NCI-H2196 treated with DMSO at 0.1 percent for 48 hours (cell line): ENCODE results near the gene ENTR1.

Experiments used
- DNase-seq: peaks from one replicate; lab custom pipeline; 2025; ENCODE audit not compliant: unreplicated experiment; lab: John Stamatoyannopoulos, UW

The ENTR1 gene

DNA sequence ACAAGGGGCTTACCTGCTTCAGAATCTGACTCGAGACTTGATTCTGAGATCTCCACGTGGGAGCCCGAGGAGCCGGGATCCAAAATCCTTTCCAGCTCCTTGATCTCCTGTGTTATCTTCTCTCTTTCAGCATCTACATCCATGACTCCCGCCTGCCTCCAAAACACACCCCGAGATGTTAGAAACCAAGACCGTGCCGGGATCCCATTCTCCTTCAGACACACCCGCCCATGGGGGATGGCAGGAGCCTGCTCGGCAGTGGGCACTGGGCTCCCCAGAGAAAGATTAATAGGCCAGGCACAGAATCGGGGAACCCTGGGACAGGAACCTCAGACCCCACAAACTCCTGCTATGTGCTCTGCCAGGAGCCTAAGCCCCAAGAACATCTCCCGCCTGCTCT, 12.1 kb downstream of the ENTR1 start:
- DNase-seq: no peak

DNA sequence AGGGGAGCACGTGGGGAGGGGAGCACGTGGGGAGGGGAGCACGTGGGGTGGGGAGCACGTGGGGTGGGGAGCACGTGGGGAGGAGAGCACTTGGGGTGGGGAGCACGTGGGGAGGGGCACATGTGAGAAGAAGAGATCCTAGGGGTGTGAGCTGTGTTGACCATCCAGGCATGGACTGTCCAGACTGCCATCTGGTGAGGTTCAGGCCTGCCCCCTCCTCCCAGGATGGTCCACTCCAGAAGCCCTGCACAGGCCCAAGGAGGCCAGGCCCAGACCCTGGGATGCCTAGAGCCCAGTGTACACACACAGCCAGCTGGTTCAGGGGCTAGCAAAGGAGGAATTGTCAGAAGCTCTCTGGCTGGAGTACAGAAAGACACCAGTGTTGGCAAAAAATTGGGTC, 12.8 kb downstream of the ENTR1 start:
- DNase-seq: no peak

DNA sequence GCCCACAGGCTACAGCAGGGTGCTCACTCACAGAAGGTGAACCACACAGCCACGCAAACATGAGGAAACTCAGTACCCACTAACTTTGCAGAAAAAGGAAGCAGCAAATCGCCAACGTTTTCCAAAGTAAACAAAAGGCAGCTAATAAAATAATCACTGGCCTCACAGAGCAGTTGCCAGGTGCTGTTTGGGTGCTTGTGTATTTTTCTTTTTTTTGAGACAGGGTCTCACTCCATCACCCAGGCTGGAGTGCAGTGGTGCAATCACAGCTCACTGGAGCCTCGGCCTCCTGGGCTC, 14.2 kb downstream of the ENTR1 start:
- no peak for DNase-seq

DNA sequence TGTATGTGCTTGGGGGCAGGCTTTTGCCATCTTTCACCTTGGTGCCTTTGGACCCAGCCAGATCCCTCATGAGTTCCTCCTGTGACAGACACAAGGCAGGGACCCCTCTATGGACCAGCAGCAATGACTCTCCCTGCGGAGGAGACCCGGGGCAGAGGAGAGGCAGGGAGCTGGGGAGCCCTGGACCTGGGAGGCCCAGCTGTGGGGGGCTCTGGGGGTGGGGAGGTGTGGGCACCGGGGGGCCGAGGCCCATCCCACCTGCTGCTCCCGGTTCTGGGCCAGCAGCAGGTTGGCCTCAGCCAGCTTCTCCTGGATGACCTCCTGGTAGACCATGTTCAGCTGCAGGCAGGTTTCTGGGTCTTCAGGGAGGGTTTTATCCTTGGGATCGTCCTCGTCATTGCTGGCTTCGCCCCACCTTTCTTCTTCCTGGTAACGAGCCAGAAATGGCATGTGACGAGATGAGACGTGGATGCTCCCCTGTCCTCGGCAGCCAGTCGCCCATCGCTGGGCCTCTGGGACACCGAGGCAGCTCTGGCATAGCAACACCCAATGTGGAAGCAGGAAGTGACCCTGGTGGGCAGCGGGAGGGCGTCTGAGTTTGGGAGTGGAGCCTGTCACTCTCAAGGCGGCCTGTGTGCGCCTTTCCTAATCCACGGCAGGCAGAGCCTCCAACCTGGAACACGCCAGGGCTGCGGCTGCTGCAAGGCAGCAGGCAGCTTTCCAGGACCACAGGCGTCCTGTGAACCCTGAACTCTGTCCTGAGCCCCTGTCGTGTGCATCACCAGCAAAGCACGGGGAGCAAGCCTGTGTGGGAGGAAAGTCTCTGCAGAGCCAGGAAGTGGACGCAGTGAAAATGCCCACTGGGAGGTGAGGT, 14.8 kb downstream of the ENTR1 start:
- no peak for DNase-seq

DNA sequence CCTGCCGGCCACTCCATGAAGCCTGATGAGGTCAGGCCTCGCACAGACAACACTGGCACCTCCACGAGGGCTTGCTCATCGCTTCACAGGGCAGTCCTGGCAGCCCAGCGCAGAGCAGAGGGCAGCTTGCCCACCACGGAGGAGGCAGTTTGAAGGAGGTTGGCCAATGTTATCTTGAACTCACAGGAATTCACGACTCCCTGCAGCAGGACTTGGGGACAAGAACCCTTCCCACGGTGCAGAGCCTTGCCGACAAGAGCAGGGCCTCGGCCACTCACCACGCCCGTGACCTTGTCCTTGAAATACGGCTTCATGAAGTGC, 15.4 kb downstream of the ENTR1 start:
- DNase-seq: no peak

DNA sequence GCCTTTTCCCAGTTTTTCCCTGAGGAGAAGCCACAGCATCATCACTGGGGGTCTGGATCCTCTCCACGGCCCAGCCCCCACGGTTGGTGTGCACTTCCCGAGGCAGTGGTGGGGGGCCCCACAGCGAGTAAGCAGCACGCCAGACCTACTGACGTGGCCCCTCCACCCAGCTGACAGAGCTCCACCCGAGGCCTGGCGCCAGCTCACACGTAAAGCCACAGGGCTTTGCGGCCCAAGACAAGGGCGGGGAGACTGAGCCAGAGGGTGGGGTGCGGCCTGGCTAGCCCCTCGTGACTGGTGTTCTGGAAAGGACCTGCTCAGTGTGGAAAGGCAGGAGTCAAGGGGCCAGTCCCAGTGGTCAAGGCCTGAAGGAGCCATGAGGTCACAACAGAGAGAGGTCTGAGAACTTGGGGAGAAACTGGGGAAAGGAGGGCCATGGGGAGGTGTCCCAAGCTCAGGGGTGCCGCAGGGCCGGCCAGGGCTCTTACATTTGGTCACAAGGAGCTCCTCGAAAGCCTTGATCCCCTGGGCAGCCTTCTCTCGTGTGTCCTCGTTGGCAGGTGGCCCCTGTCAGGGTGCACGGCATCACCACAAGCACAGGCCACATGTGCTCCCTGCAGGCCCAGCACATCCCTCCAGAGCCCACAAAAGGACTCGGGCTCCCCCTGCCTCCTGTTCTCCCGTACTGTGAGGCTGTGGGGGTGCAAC, 15.9 kb downstream of the ENTR1 start:
- DNase-seq: no peak

DNA sequence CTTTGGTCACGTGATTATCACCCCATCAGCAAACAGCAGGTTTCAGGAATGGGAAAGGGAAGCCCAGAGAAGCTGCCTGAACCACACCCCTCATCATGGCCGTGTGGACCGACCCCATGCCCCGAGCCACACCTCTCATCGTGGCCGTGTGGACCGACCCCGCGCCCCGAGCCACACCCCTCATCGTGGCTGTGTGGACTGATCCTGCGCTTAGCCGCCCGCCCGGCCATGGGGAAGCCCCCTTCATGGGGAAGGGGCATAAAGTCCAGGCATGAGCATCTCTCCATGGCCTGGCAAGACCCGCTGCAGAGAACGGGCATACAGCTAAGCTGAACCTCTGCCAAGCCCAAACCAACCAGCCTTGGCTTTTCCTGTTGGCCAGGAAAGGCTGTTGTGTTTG, 16.9 kb downstream of the ENTR1 start:
- no peak for DNase-seq

DNA sequence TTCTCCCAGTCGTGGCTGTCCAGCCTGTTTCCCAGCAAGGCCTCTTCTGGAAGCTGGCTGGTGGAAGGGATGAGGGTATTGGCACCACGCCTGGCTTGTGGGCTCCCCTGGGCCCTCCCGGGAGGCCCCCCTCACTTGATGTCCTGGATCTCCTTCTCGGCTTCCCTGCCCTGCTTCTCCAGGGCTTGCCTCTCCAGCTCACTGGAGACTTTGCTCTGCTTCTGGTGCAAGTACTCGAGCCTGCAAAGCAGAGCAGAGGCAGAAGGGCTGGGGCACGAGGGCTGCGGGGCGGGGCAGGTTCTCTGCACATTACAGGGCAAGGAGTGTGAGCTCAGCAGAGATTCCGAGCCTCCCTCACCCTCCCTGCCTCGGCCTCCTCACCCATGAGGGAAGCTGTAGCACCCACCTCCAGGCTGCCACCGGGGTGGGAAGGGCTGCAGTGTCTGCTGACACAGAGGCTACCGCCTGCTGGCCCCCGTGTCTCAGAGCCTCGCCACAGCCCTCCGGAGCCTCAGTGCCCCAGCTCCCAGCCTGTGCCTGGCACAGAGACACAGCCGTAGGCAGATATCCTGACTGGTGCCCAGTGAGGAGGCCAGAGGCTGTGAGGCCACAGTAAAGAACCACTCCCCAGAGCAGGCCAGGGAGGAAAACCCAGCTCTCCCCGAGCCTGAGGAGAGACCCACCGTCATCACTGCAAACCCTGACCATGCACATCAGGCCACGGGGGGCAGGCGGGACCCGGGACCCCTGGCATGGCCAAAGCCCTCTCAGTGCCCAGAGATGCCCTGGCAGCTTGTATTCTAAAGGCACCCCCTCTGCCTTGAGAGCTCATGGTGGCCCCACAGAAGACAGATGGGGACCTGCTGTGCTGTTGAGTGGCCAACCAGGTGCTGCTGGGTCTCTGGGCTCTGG, 17.6 kb downstream of the ENTR1 start:
- DNase-seq: no peak

DNA sequence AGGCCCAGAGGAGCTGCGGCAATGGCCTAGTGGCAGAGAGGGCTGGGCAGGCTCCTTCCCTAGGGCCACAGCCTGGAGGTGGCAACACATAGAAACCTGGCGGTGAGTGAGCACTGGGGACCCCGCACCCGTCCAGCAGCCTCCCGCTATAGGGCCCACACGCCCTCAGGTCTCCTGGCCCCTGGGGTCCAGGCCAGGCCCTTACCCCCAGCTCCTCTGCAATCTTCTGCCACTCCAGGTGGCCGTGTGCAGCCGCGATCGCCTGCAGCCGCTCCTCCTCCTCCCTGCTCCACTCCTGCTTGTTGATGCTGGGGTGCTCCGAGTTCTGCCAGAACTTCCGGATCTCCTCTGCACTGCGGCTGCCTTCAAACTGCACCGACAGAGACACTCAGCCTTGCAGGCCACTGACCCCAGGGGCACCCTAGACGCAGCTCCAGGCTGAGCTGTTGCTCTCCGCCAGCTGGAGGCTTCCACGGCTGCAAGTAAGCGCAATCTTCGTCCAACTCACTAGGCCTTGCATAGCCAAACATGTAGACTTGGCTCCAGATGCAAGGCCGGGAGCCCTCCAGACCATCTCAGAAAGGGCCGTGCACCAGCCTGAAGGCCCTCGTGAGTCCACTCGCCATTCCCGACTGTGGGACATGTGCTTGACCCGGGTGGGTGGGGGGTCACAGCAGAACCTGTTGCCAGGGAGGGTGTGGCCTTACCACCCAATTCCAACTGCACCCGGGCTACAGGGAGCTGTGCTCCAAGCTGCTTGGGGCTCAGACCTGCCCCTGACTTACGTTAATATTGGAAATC, 18.5 kb downstream of the ENTR1 start:
- no peak for DNase-seq

DNA sequence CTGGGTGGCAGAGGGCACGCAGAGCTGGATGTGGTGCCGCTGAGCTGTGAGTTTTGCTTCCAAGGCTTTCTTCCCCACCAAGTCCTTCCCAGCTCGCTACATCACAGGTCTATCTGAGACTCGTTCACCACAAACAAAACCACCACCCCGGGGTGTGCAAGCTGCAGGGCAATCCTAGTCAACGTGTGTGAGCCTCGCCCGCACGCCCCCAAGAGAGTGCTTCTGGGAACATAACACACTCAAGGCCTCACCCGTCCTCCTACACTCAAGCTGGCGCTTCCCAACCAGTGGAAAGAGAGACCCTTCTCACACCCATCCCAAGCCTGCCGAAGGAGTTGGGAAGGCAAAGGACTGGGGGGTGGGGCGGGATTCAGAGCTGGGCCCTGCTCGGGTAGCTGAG, 21.0 kb downstream of the ENTR1 start:
- no peak for DNase-seq

DNA sequence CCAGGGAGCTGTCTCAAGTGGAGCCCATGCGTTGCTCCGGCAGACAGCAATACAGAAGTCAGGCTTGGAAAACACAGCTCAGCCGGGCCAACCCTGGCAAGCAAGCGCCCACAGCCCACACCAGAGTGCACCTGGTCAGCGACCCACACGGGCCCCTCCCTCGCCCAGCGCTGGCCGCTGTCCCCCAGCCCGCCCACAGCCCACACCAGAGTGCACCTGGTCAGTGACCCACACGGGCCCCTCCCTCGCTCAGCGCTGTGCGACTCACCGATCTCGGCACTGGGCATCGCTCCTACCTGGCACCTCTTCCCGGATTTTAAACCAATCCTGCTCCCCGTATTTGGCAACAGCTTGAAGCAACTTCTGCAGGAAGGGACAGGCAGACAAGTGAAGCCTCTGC, 23.2 kb downstream of the ENTR1 start:
- DNase-seq: no peak

DNA sequence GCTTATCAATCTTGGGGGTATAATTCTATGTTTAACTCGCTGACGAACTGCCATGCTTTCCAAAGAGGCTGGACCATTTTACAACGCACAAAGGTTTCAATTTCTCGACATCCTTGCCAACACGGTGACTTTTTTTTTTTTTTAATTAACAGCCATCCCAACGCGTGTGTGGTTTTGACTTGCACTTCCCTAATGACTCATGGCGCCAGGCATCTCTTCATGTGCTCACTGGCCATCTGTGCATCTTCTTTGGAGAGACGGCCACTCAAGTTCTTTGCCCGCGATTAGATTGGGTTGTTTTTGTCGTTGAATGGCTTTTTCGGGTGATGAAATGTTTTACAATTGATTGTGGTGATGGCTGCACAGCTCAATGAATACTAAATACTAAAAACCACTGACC, 24.4 kb downstream of the ENTR1 start:
- DNase-seq: no peak

DNA sequence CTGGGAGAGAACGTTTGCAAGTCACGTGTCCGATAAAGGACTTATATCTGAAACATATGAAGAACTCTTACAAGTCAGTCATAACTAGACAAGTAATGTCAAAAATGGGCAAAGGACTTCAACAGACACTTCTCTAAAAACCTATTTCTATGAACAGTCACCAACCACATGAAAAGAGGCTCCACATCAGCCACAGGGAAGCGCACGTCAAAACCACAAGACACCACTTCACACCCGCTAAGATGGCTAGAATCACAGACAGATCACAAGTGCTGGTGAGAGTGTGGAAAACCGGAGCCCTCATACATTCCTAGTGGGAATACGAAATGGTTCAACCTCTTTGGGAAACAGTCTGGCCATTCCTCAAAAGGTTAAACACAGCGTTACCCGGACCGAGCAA, 25.4 kb downstream of the ENTR1 start:
- no peak for DNase-seq

DNA sequence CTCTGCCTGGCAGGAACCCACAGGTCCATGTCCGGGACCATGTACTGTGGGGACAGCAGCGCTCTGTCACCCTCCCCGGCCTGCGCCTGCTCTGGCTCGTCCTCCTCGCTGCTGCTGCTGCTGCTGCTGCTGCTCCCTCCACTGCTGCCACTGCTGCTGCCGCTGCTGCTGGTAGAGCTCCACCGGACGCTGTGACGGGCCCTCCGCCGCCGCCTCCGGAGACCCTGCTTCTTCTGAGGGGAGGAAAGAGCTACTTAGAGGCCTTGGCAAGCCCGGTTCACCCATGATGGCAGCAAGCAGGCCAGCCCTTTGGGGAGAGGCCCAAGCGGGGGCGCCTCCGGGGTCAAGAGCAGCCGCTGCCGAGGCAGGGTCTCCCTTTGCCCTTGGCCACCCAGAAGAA, 27.0 kb downstream of the ENTR1 start:
- DNase-seq: no peak

DNA sequence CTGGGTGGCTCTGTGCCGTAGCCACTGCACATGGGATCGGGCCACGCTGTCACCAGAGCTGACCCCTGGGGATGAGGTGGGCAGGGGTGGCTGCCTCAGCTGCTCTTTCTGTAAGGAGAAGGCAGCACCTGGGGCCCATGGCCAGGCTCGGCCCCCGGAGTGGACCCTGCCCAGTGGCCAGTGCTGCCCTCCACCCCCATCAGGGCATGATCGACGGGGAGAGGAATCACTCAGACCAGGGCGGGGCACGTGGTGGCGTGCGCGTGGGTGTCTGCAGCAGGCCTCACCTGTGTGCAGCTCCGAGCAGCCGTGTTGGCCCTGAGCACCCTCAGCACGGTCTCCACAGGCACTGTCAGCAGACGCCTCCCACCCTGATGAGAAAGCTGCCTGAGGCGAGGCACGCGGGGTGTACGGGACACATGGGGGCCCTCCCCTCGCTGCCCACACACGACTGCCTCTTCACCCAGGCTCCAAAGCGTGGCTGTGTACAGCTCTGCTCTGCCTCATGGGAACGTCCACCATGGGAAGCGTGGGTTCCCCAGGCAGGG, 28.4 kb downstream of the ENTR1 start:
- DNase-seq: no peak

DNA sequence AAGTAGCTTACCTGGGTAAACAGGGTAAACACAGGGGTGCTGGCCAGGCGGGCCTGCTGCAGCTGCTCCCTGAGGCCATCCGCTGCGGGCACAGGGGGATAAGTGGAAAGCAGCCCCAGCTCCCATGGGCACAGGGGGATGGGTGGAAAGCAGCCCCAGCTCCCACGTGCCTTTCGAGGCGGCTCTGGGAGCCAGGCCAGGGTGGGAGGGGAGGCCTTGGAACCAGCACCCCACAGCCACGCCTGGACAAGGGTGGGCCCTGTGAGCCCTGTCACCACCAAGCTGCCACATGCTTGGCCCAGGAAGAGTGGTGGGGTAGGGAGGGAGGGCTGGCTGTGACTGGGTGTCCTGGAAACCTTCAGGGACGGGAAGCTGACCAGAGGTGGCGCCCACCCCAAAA, 29.1 kb downstream of the ENTR1 start:
- DNase-seq: no peak

DNA sequence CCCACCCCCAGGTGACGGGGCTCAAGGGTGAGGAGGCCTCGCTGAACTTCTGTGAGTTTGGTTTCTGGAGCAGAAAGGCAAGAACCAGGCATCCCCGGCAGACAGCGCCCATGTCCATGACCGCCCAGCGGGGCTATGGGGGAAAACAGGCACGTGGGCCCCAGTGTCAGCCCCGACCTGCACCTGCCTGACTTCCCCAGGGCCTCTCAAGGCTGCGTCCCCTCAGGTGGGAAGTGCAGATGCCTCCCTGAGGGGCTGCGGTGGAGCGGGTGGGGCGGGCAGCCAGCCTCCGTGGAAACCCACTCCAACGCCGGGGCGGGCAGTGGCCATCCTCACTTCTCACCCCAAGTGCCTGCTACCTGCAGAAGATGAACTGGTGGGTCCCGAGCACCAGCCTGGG, 30.0 kb downstream of the ENTR1 start:
- no peak for DNase-seq

DNA sequence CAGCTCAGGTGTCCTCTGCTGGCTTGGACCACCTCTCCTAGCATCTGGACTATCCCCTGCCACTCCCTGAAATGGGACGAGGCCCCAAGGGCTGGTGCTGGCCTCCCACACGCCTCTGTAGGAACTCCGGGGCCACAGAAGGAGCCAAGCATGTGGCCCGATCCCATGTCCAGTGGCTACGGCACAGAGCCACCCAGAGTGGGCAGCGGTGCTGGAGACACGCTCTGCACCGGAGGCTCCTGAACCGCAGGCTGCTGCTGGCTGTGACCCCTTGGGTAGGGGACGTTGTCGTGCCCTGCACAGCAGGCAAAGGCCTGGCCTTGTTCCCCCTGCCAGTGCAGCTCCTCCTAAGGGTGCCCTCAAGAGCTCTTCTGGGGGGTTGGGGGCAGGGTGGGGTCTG, 30.5 kb downstream of the ENTR1 start:
- no peak for DNase-seq

DNA sequence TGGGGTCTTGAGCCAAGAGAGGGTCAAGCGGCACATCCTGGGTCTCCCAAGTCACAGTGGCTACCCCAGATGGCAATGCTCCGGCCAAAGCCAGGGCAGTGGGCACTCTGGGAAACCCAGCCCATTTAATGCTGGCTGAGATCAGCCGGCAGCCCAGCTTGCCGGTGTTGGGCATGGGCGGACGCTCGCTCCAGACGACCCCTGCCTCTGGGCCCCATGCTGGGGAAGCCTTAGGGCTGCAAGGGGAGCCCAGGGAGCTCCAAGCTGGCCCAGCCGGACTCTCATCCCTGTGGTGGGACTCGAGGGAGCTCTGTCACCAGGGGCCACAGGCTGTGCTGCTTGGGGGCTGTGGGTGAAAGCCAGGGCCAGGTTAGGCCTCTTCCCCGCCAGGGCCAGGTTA, 31.0 kb downstream of the ENTR1 start:
- DNase-seq: no peak

DNA sequence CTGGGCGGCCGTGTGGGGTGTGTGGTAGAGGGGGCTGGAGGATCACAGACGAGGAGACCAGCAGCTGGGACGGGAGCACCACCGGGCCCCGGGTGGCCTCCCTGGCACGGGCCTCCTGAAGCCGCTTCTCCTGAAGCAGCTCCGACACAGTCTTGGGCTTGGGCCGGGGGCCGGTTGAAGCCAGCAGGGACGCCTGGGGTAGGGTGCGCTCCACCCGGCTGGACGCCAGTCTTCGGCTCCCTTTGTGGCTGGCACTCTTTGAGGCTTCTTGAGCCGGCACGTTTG, 31.5 kb downstream of the ENTR1 start:
- DNase-seq: no peak
